Measurements from ENCODE around the gene RPF1. TPM values are rescaled to one million over a fixed set of nuclear protein-coding genes. Genes with fewer than 3 reads are reported as not detected.
"Not testable (repeated sequence)": the region's sequence is repeated elsewhere in the genome, so short reads cannot be mapped to it uniquely, and the experiment has no call there.

RPF1 gene
- total RNA-seq, 1 experiment from 2014 or later: 23.4 TPM

GRCh38 chr1:84506729-84507453 is 27.8 kb downstream of the RPF1 start:
- Histone ChIP-seq H3K36me3 (ENCODE audit: low read depth) (no peaks in the 10 kb centered on the region), H3K27ac (peak overlapping the region; percentile 96), H3K9me2 (ENCODE audit: insufficient read depth) (no peaks in the 10 kb centered on the region), H4K20me1 (ENCODE audit: insufficient read depth) (peaks cover 24% of the 10 kb centered on the region), H3K4me3 (peak overlapping the region; percentile 81), H3K27me3 (ENCODE audit: insufficient read depth, low read depth) (no peaks in the 10 kb centered on the region), H2AFZ (peak overlapping the region; percentile 77), H3F3A (ENCODE audit: insufficient read depth, low read depth) (peaks cover 22% of the 10 kb centered on the region), H3K9me3 (ENCODE audit: insufficient read depth, low read depth) (no peaks in the 10 kb centered on the region; the same call in 1 of the 2 replicates), H3K4me2 (peak overlapping the region; percentile 83), H3K4me1 (replicated peaks; ENCODE audit: insufficient read depth) (peaks cover 28% of the 10 kb centered on the region), H3K79me2 (ENCODE audit: low read depth) (peaks cover 47% of the 10 kb centered on the region)
- TSS peak; percentile 61 for BruUV-seq (replicated peaks)
- DNase-seq: no peak
- intact Hi-C loops (cut with micrococcal nuclease; ENCODE audit: unreplicated experiment): loop anchor here (1.0 to 5.0 kb wide), 4 partner anchors 66 to 185 kb away; partner anchors contain the start of gene SSX2IP
- CTCF ChIA-PET: interaction anchor here (1.0 kb wide), 1 partner anchor 114 kb away, joined by 3 read pairs; no protein-coding TSS in a partner anchor
- POLR2A ChIA-PET (ENCODE audit: unreplicated experiment): interaction anchor here (0.5 to 1.1 kb wide), 11 partner anchors 27 to 1710 kb away, joined by 3 to 14 read pairs (median 3); partner anchors contain the start of gene CTBS
- TF ChIP-seq CTCF (conservative IDR thresholded peaks at IDR 0.05): no peak

GRCh38 chr1:84507887-84508286 is 28.8 kb downstream of the RPF1 start:
- peaks cover 16% of the 10 kb centered on the region for H4K20me1 ChIP-seq (ENCODE audit: insufficient read depth)
- H3K4me3 ChIP-seq: peak overlapping the region; percentile 81; the same call in 1 of the 2 replicates
- POLR2A ChIA-PET (ENCODE audit: unreplicated experiment); H3K9me2 ChIP-seq (ENCODE audit: insufficient read depth); DNase-seq; CTCF ChIA-PET; BruUV-seq (replicated peaks); H2AFZ ChIP-seq; H3K9me3 ChIP-seq (ENCODE audit: insufficient read depth, low read depth); H3K27ac ChIP-seq; H3K36me3 ChIP-seq (ENCODE audit: low read depth); H3K27me3 ChIP-seq (ENCODE audit: insufficient read depth, low read depth): not testable (repeated sequence)
- peaks cover 37% of the 10 kb centered on the region for H3K79me2 ChIP-seq (ENCODE audit: low read depth)
- H3F3A ChIP-seq (ENCODE audit: insufficient read depth, low read depth): peaks cover 22% of the 10 kb centered on the region
- peaks cover 24% of the 10 kb centered on the region for H3K4me1 ChIP-seq (replicated peaks; ENCODE audit: insufficient read depth)
- intact Hi-C loops (cut with micrococcal nuclease; ENCODE audit: unreplicated experiment): loop anchor here (2.0 to 5.0 kb wide), 2 partner anchors 113 to 184 kb away; partner anchors contain the start of gene SSX2IP
- peak overlapping the region; percentile 83 for H3K4me2 ChIP-seq

GRCh38 chr1:84508510-84508909 is 29.4 kb downstream of the RPF1 start:
- peaks cover 18% of the 10 kb centered on the region for H3K4me1 ChIP-seq (replicated peaks; ENCODE audit: insufficient read depth)
- peaks cover 10% of the 10 kb centered on the region for H4K20me1 ChIP-seq (ENCODE audit: insufficient read depth)
- POLR2A ChIA-PET (ENCODE audit: unreplicated experiment): no interaction called here
- no peaks in the 10 kb centered on the region; the same call in 1 of the 2 replicates for H3K9me3 ChIP-seq (ENCODE audit: insufficient read depth, low read depth)
- BruUV-seq (replicated peaks): no TSS peak
- no peak overlapping the region for H3K27ac ChIP-seq
- no peak overlapping the region for H3K4me2 ChIP-seq
- no peak for TF ChIP-seq EZH2 (IDR thresholded peaks at IDR 0.05; ENCODE audit: low read depth)
- no peak for TF ChIP-seq CTCF (conservative IDR thresholded peaks at IDR 0.05)
- H3K27me3 ChIP-seq (ENCODE audit: insufficient read depth, low read depth): no peaks in the 10 kb centered on the region
- no peak for DNase-seq
- intact Hi-C loops (cut with micrococcal nuclease; ENCODE audit: unreplicated experiment): loop anchor here (5.0 kb wide), 1 partner anchor 184 kb away; the partner anchor contains the start of gene SSX2IP
- H3F3A ChIP-seq (ENCODE audit: insufficient read depth, low read depth): peaks cover 22% of the 10 kb centered on the region
- CTCF ChIA-PET: no interaction called here
- no peaks in the 10 kb centered on the region for H3K9me2 ChIP-seq (ENCODE audit: insufficient read depth)
- no peak overlapping the region for H2AFZ ChIP-seq
- H3K4me3 ChIP-seq: no peak overlapping the region
- H3K36me3 ChIP-seq (ENCODE audit: low read depth): no peaks in the 10 kb centered on the region
- H3K79me2 ChIP-seq (ENCODE audit: low read depth): peaks cover 30% of the 10 kb centered on the region
